Measurements from ENCODE around the gene GCC1.

Gene GCC1

GRCh38 chr7:127585044-127585953, at the start of gene GCC1:
GCC1 (minus strand) TSS chr7:127585596; CDS start chr7:127585182, 414 bp downstream.
- peak; percentile 88 for DNase-seq (ENCODE audit: insufficient read length, low spot score)
- TF ChIP-seq POLR2A (IDR thresholded peaks at IDR 0.05; ENCODE audit: low read depth, low read length), result peak; percentile 92
- no peak for FAIRE-seq

DNA sequence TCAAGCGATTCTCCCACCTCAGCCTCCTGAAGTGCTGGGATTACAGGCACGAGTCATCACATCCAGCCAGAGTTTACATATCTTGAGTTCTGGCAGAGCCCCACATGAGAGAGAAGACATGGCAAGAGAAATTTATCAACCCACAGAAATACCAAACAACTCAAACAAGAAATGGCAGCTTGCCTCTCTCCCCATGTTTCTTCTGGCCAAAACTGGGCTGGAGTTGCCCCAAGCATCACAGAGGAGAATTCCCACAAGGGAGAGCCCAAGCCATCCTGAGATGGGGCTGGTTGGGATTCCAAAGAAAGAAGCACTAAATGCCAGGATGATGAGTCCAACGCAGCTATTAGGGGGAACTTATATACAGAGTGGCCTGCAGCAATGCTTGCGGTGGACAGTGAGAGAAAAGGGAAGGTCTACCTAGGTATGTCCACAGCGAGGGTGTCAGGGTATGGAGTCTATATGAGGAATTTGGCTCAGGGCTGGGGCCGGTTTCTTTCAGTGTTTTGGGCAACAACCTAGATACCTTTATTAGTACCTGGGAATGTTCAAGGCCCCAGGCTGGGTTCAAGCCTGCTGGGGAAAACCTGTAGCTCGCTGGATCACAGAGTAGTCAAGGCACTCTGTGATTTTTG, 47.0 kb upstream of the GCC1 start:
- no peak for TF ChIP-seq POLR2A (IDR thresholded peaks at IDR 0.05; ENCODE audit: low read depth, low read length)
- FAIRE-seq (no peak), DNase-seq (ENCODE audit: insufficient read length, low spot score) (no peak)

- TF ChIP-seq POLR2A (IDR thresholded peaks at IDR 0.05; ENCODE audit: low read depth, low read length), result no peak
- DNase-seq (ENCODE audit: insufficient read length, low spot score) (peak; percentile 28), FAIRE-seq (no peak)
These were observed 44.0 kb upstream of the GCC1 start for GRCh38 chr7:127629268-127629854.

DNA sequence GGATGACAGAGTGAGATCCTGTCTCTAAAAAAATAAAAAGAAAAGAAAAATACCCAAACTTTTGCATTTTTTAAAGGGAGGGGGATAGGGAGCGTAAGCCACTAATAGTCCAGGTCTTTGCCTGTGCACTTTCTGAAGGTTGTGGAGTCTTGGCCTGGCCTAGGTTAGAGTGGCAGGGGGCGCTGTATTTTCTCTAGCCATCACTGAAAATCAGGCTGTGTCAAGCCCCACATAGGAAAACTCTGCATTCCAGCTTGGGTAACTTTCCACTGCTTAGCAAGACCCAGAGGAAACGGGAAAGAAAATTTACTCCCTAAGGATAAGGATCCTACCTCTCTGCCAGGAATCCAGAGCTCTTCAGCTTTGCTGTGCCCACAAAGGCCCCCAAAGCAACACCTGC, 43.0 kb upstream of the GCC1 start:
- DNase-seq (ENCODE audit: insufficient read length, low spot score) (no peak), FAIRE-seq (no peak)
- TF ChIP-seq POLR2A (IDR thresholded peaks at IDR 0.05; ENCODE audit: low read depth, low read length), result no peak

GRCh38 chr7:127625331-127625730, 39.9 kb upstream of the GCC1 start:
- no peak for FAIRE-seq

DNA sequence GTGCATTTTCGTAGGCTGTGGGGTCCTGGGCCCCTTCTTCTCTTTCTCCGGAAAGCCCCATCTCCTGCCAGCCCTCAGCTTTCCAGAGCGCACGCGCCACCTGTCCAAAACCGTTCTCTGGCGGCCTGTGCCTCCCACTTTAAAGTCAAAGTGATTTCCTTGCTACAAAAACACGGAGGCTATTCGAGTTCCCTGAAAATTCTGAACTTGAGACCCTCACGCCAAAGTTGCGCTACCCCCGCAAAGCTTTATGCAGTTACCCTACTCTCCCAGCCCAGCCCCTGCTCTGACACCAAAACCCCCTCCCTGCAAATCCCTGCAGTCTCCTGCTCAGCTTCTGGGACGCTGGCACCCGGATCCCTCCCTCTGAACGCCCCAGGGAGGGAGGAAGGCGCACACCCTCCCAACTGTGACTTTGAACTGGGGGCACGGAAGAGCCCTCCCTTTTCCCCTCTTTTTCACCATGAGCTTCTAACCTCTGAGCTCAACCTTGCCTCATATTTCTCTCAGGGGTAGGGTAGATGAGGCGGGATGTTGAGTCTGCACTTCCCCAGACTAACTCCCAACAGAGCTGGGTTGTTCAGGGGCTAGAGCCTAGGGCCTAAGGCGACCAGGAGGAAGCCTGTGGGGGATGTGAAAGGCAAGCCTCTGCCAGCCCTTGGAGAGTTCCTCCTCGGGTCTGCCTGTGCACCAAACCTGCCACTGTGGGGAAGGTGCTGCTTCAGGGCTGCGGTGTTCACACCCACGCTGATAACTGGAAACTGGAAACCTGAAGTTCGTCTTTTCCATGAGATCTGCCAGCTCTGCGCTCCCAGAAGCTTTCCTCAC, 35.2 kb upstream of the GCC1 start:
- FAIRE-seq, result no peak
- no peak for DNase-seq (ENCODE audit: insufficient read length, low spot score)
- no peak for TF ChIP-seq POLR2A (IDR thresholded peaks at IDR 0.05; ENCODE audit: low read depth, low read length)

More at GRCh38 chr7:127625331-127625730, 39.9 kb upstream of the GCC1 start:
- no peak for DNase-seq (ENCODE audit: insufficient read length, low spot score)
- no peak for TF ChIP-seq POLR2A (IDR thresholded peaks at IDR 0.05; ENCODE audit: low read depth, low read length)

DNA sequence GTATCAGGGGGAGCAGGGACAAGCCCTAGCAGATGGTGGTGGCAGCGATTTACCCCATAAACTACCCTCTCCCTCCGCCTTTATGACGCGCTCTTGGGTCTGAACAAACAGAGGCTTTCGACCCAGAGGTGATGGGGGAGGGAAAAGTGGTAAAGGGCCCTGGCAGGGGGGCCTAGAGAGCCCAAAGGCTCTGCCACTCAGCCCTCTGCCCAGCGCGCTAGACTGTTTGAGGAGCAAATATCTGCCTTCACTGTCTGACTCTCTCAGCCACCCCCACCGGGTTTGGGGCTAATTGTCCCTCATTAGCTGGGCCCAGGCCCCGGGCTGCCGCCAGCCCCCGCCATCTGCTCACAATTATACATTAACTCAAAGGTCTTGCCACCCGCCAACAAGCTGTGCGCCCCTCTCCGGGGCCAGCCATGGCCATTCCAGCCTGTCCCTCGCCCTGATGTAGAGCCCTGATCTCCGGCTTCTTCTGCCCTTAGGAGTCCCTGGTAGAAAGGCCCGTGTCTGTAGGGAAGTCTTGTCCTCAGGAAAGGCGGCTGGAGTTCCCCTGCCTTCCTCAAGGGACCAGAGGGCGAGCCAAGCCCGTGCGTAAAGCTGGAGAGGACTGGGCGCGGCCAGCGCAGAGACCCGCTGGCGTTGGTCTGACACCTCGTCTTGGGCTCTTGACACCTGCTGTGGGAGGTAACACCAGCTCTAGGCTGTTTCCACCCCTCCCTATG, 34.4 kb upstream of the GCC1 start:
- no peak for DNase-seq (ENCODE audit: insufficient read length, low spot score)
- TF ChIP-seq POLR2A (IDR thresholded peaks at IDR 0.05; ENCODE audit: low read depth, low read length), result no peak
- FAIRE-seq, result no peak

DNA sequence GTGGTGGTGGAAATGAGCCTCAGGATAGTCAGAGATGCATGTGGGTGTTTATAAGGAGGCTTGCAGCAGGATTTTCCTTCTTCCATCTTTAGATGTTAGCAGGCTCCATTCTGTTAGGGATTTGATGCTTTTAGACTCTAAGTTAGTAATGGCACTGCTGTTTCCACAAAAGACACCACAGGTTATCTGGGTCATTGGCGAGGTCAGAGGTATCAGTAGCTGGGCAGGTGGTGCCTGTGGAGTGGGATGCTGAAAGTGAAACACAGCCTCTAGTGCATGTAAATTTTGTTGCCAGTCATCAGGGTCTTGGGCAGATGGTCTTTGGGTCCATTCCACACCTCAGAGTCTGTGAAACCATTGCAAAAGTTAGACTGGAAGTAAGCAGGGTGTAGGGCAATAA, 33.4 kb upstream of the GCC1 start:
- no peak for FAIRE-seq
- TF ChIP-seq POLR2A (IDR thresholded peaks at IDR 0.05; ENCODE audit: low read depth, low read length), result no peak
- DNase-seq (ENCODE audit: insufficient read length, low spot score), result no peak

GRCh38 chr7:127618042-127618441, 32.6 kb upstream of the GCC1 start, which contains the start of gene PAX4:
PAX4 (minus strand) TSS chr7:127618142; CDS start chr7:127615928, 2,214 bp downstream.
- no peak for DNase-seq (ENCODE audit: insufficient read length, low spot score)
- no peak for FAIRE-seq

GRCh38 chr7:127616724-127617123, 31.3 kb upstream of the GCC1 start:
- no peak for TF ChIP-seq POLR2A (IDR thresholded peaks at IDR 0.05; ENCODE audit: low read depth, low read length)
- DNase-seq (ENCODE audit: insufficient read length, low spot score) (no peak), FAIRE-seq (no peak)

More at GRCh38 chr7:127618042-127618441, 32.6 kb upstream of the GCC1 start, which contains the start of gene PAX4:
- TF ChIP-seq POLR2A (IDR thresholded peaks at IDR 0.05; ENCODE audit: low read depth, low read length), result no peak

- no peak for DNase-seq (ENCODE audit: insufficient read length, low spot score)
- TF ChIP-seq POLR2A (IDR thresholded peaks at IDR 0.05; ENCODE audit: low read depth, low read length), result no peak
- no peak for FAIRE-seq
These were observed 26.9 kb upstream of the GCC1 start for GRCh38 chr7:127612263-127612662.

- FAIRE-seq (no peak), DNase-seq (ENCODE audit: insufficient read length, low spot score) (no peak)
- no peak for TF ChIP-seq POLR2A (IDR thresholded peaks at IDR 0.05; ENCODE audit: low read depth, low read length)
These were observed 23.9 kb upstream of the GCC1 start for GRCh38 chr7:127609297-127609696.

DNA sequence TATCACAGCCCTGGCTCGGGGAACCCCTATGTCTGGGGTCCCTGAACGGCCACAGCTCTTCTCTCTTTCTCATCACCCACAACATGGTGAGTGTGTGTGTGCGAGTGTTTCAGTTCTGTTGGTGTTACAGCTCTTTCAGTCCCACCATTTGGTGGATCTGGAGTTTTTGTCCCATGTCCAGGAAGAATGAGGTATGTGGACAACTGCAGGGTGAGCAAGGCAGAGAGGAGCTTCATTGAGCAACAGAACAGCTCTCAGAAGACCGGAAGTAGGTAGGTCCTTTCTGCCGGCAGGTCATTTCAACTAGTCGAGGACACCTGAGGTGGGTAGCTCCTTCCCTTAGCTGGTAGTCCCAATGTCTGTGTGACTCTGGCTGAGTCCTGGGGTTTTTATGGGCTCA, 23.1 kb upstream of the GCC1 start:
- TF ChIP-seq POLR2A (IDR thresholded peaks at IDR 0.05; ENCODE audit: low read depth, low read length), result no peak
- FAIRE-seq, result no peak
- no peak for DNase-seq (ENCODE audit: insufficient read length, low spot score)

All from H54 (cell line).